Parathyroid adenoma (tissue), 2 donors: Measurements from ENCODE around the gene ASPSCR1.

Experiments
- H2AFZ ChIP-seq: fragments of 300-600 bp; sonication (generic); one replicate; pipeline ENCODE4 v1.7.0; 2017; ENCODE audit warnings: antibody characterized with exemption, mild to moderate bottlenecking
- H3K27ac ChIP-seq: fragments of 300-600 bp; sonication (generic); one replicate; pipeline ENCODE4 v1.7.0; 2017
- H3K27me3 ChIP-seq: fragments of 300-600 bp; sonication (generic); one replicate; pipeline ENCODE4 v1.7.0; 2017; ENCODE audit warnings: low read length; ENCODE audit not compliant: control insufficient read depth, insufficient read depth
- H3K36me3 ChIP-seq: fragments of 300-600 bp; sonication (generic); one replicate; pipeline ENCODE4 v1.7.0; 2017; ENCODE audit warnings: low read length; ENCODE audit not compliant: control insufficient read depth, insufficient read depth
- H3K4me1 ChIP-seq: fragments of 300-600 bp; sonication (generic); one replicate; pipeline ENCODE4 v1.7.0; 2017; ENCODE audit warnings: control low read depth
- H3K4me2 ChIP-seq: fragments of 300-600 bp; sonication (generic); one replicate; pipeline ENCODE4 v1.7.0; 2017; ENCODE audit warnings: low read length
- H3K4me3 ChIP-seq: fragments of 300-600 bp; sonication (generic); one replicate; pipeline ENCODE4 v1.7.0; 2017; ENCODE audit warnings: low read depth, low read length
- H3K79me2 ChIP-seq: fragments of 300-600 bp; sonication (generic); one replicate; pipeline ENCODE4 v1.7.0; 2017; ENCODE audit warnings: control low read depth
- H3K9ac ChIP-seq: fragments of 300-600 bp; sonication (generic); one replicate; pipeline ENCODE4 v1.7.0; 2017; ENCODE audit warnings: mild to moderate bottlenecking
- H3K9me3 ChIP-seq: fragments of 300-600 bp; sonication (generic); one replicate; pipeline ENCODE4 v1.7.0; 2017; ENCODE audit warnings: low read length; ENCODE audit not compliant: control insufficient read depth
- TF ChIP-seq, protein P1 (sequence below): fragments of 300-600 bp; sonication (generic); IDR thresholded peaks from one replicate; pipeline ENCODE4 v1.7.0; 2017; ENCODE audit warnings: antibody characterized with exemption, mild to moderate bottlenecking
- donor health status: primary hyperparathyroidism.

The ASPSCR1 gene

DNA sequence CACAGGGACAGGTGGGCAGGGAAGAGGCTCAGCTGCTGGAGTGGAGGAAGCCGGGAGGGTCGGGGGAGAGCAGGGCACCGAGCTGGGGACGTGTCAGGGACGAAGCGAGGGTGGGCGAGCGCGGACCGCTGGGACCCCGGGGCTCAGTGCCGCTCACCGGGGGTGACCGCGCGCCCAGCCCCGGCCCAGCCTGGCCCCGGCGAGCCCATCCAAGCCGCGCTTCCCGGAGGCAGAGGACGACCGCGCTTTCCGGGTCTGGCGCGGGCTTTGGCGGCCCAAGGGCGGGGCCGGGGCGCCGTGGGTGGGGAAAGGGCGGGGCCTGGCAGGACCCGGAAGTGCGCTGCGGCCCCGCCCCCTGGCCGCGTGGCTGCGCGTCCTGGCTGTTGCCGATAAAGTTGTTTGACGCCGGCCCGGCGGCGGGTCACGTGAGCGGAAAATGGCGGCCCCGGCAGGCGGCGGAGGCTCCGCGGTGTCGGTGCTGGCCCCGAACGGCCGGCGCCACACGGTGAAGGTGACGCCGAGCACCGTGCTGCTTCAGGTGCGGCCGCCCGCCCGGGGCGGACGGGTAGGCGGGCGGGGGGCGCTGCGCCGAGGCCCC lies at the start of gene ASPSCR1:
Gene ASPSCR1, plus strand, starts transcription at position 419 of the 598 bp plus-strand sequence. Its CDS starts 18 bp downstream, at position 437.
- H3K9me3 ChIP-seq = no peaks in the 10 kb centered on the region
- H3K79me2 ChIP-seq = no peaks in the 10 kb centered on the region
- H3K27me3 ChIP-seq = no peaks in the 10 kb centered on the region
- TF ChIP-seq, protein P1, sequence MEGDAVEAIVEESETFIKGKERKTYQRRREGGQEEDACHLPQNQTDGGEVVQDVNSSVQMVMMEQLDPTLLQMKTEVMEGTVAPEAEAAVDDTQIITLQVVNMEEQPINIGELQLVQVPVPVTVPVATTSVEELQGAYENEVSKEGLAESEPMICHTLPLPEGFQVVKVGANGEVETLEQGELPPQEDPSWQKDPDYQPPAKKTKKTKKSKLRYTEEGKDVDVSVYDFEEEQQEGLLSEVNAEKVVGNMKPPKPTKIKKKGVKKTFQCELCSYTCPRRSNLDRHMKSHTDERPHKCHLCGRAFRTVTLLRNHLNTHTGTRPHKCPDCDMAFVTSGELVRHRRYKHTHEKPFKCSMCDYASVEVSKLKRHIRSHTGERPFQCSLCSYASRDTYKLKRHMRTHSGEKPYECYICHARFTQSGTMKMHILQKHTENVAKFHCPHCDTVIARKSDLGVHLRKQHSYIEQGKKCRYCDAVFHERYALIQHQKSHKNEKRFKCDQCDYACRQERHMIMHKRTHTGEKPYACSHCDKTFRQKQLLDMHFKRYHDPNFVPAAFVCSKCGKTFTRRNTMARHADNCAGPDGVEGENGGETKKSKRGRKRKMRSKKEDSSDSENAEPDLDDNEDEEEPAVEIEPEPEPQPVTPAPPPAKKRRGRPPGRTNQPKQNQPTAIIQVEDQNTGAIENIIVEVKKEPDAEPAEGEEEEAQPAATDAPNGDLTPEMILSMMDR = no peak
- H2AFZ ChIP-seq = peak within 1 kb of the TSS; percentile 95
- H3K4me3 ChIP-seq = peak within 1 kb of the TSS; percentile 93
- H3K4me2 ChIP-seq = peak within 1 kb of the TSS; percentile 57
- H3K36me3 ChIP-seq = no peaks in the 10 kb centered on the region
- peaks cover 10% of the 10 kb centered on the region for H3K4me1 ChIP-seq
- peak within 1 kb of the TSS; percentile 31 for H3K9ac ChIP-seq
- H3K27ac ChIP-seq = peak within 1 kb of the TSS; percentile 52

GRCh38 chr17:81927653-81928543 lies 49.5 kb upstream of the ASPSCR1 start, which contains the start of gene MAFG:
TSS of gene MAFG (minus strand) at chr17:81927735. CDS start at chr17:81923185, 4,550 bp downstream.
- no peaks in the 10 kb centered on the region for H3K36me3 ChIP-seq
- H3K9ac ChIP-seq = peak within 1 kb of the TSS; percentile 87
- peak within 1 kb of the TSS; percentile 71 for H2AFZ ChIP-seq
- H3K4me2 ChIP-seq = peak within 1 kb of the TSS; percentile 99
- H3K27me3 ChIP-seq = no peaks in the 10 kb centered on the region
- H3K79me2 ChIP-seq = peaks cover 4% of the 10 kb centered on the region
- TF ChIP-seq, protein P1 = peak; percentile 51
- H3K4me1 ChIP-seq = peaks cover 19% of the 10 kb centered on the region
- peak within 1 kb of the TSS; percentile 85 for H3K4me3 ChIP-seq
- H3K27ac ChIP-seq = peak within 1 kb of the TSS; percentile 86
- H3K9me3 ChIP-seq = no peaks in the 10 kb centered on the region

- Histone ChIP-seq H3K27me3 (no peaks in the 10 kb centered on the region), H3K4me2 (peak overlapping the region; percentile 99), H3K36me3 (no peaks in the 10 kb centered on the region), H3K9me3 (no peaks in the 10 kb centered on the region), H3K4me1 (peaks cover 16% of the 10 kb centered on the region), H3K79me2 (peaks cover 2% of the 10 kb centered on the region), H2AFZ (peak overlapping the region; percentile 71), H3K27ac (no peak overlapping the region), H3K9ac (peak overlapping the region; percentile 30), H3K4me3 (peak overlapping the region; percentile 76)
- TF ChIP-seq, protein P1 = no peak
Observed at GRCh38 chr17:81928544-81929252, 48.7 kb upstream of the ASPSCR1 start.

DNA sequence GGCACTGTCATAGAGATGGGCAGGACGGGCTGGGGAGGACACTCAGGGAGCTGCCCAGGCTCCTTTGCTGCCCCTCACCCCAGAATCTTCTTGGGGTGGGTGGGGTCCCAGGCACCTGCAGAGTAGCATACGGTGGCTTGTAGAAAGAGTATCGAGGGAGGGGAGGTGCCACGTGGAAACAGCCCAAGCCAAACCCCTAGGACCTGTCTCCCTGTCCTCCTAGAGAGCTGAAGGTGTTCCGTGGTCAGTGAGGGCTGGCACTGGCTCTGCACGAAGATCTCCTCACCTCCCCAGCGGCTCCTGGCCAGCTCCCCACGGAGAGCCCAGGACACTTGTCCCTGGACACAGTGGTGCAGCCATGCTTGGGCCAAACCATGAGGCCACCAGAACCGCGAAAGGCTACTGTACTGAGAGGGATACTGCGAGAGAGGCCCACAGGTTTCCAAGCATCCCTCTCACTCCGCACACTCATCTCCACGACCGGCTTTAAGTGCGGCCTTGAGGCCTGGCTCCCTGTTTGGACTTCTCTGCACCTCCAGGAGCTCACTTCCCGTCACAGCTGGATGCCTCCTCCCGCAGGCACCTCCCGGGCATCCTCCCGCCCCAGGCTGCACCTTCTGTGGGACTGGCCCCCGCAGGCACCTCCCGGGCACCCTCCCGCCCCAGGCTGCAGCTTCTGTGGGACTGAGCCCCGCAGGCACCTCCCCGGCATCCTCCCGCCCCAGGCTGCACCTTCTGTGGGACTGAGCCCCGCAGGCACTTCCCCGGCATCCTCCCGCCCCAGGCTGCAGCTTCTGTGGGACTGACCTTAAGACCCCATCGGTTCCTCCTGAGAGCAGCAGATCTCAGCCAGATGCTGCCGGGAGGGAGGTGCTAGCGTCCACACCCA lies 47.9 kb upstream of the ASPSCR1 start:
- Histone ChIP-seq H3K36me3 (no peaks in the 10 kb centered on the region), H3K27me3 (no peaks in the 10 kb centered on the region)

More for the DNA sequence above, 47.9 kb upstream of the ASPSCR1 start:
- TF ChIP-seq, protein P1 = no peak
- H2AFZ ChIP-seq = no peak overlapping the region
- H3K4me2 ChIP-seq = peak overlapping the region; percentile 99
- H3K27ac ChIP-seq = no peak overlapping the region
- H3K4me3 ChIP-seq = peak overlapping the region; percentile 76
- peaks cover 8% of the 10 kb centered on the region for H3K4me1 ChIP-seq
- no peaks in the 10 kb centered on the region for H3K9me3 ChIP-seq
- no peak overlapping the region for H3K9ac ChIP-seq
- H3K79me2 ChIP-seq = peaks cover 2% of the 10 kb centered on the region
